Nephron (organoid): Measurements from ENCODE around the gene CNOT10.
A peak's percentile ranks its signal among the peaks of the same experiment; 100 is the strongest.
"Not testable (repeated sequence)": the region's sequence is repeated elsewhere in the genome, so short reads cannot be mapped to it uniquely, and the experiment has no call there.

Experiments
- H3K27ac Mint-ChIP-seq, 3 experiments: 2 replicates each; pipeline ENCODE4 v1.8.0; 2020; ENCODE audit warnings: mixed read lengths in 3 of 3, mild to moderate bottlenecking in 2 of 3, moderate library complexity in 1 of 3
- H3K27me3 Mint-ChIP-seq: 2 replicates; pipeline ENCODE4 v1.8.0; 2021; ENCODE audit warnings: low read depth, mild to moderate bottlenecking, moderate library complexity, mixed read lengths
- H3K36me3 Mint-ChIP-seq: 2 replicates; pipeline ENCODE4 v1.8.0; 2020; ENCODE audit warnings: low read depth, mixed read lengths
- H3K4me1 Mint-ChIP-seq: 2 replicates; pipeline ENCODE4 v1.8.0; 2020; ENCODE audit warnings: mixed read lengths
- H3K4me3 Mint-ChIP-seq, 3 experiments: 2 replicates each; pipeline ENCODE4 v1.8.0; 2020; ENCODE audit warnings: mild to moderate bottlenecking in 3 of 3, mixed read lengths in 3 of 3, moderate library complexity in 2 of 3
- H3K9me3 Mint-ChIP-seq: 2 replicates; pipeline ENCODE4 v1.8.0; 2020; ENCODE audit warnings: mixed read lengths
- TF ChIP-seq, protein P1 (sequence below), 3 experiments: fragments of 200-600 bp; sonication (generic); IDR thresholded peaks; one replicate each; pipeline ENCODE4 v1.5.0; 2021; ENCODE audit warnings: antibody characterized with exemption in 3 of 3; ENCODE audit not compliant: unreplicated experiment in 3 of 3

CNOT10 gene

DNA sequence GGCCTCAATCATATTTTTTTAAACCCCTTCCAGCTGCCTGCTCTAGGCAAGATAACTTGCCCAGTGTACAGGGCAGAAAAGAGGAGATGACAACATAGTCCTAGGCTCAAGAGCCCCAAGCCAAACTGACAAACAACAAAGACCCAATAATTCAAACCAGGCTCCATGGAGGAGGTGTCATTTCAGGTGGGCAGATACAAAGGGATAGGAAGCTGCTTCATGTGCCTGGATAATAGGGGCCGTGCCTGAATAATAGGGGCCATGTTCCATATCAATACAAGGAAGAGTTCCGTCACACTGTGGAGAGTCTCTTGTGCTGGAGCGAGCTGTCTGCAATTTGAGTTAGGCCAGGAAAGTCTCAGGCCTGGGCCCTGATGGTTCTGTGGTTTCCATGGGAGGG lies 97.4 kb downstream of the CNOT10 start:
- TF ChIP-seq, protein P1, sequence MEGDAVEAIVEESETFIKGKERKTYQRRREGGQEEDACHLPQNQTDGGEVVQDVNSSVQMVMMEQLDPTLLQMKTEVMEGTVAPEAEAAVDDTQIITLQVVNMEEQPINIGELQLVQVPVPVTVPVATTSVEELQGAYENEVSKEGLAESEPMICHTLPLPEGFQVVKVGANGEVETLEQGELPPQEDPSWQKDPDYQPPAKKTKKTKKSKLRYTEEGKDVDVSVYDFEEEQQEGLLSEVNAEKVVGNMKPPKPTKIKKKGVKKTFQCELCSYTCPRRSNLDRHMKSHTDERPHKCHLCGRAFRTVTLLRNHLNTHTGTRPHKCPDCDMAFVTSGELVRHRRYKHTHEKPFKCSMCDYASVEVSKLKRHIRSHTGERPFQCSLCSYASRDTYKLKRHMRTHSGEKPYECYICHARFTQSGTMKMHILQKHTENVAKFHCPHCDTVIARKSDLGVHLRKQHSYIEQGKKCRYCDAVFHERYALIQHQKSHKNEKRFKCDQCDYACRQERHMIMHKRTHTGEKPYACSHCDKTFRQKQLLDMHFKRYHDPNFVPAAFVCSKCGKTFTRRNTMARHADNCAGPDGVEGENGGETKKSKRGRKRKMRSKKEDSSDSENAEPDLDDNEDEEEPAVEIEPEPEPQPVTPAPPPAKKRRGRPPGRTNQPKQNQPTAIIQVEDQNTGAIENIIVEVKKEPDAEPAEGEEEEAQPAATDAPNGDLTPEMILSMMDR (IDR thresholded peaks at IDR 0.05; ENCODE audit: unreplicated experiment in 3 of 3): no peak
- peaks cover 7% of the 10 kb centered on the region for H3K36me3 Mint-ChIP-seq
- peaks cover 15% of the 10 kb centered on the region for H3K4me1 Mint-ChIP-seq
- no peaks in the 10 kb centered on the region for H3K9me3 Mint-ChIP-seq
- peaks cover 35% of the 10 kb centered on the region for H3K27me3 Mint-ChIP-seq
- peak overlapping the region; percentile 64 to 92 (median 75) for H3K4me3 Mint-ChIP-seq
- no peak overlapping the region for H3K27ac Mint-ChIP-seq

GRCh38 chr3:32791833-32792232 lies 106.8 kb downstream of the CNOT10 start:
- H3K4me1 Mint-ChIP-seq: no peaks in the 10 kb centered on the region
- no peak overlapping the region for H3K4me3 Mint-ChIP-seq
- H3K27me3 Mint-ChIP-seq: peaks cover 21% of the 10 kb centered on the region
- no peaks in the 10 kb centered on the region for H3K9me3 Mint-ChIP-seq
- no peaks in the 10 kb centered on the region for H3K36me3 Mint-ChIP-seq
- H3K27ac Mint-ChIP-seq: no peak overlapping the region
- TF ChIP-seq, protein P1 (IDR thresholded peaks at IDR 0.05; ENCODE audit: unreplicated experiment in 3 of 3): no peak

GRCh38 chr3:32794487-32795308 lies 109.7 kb downstream of the CNOT10 start:
- Mint-ChIP-seq H3K27me3 (peaks cover 21% of the 10 kb centered on the region), H3K4me1 (no peaks in the 10 kb centered on the region), H3K36me3 (no peaks in the 10 kb centered on the region), H3K9me3 (no peaks in the 10 kb centered on the region), H3K27ac (peak overlapping the region in 1 of 3 experiments; percentile 19), H3K4me3 (no peak overlapping the region)
- TF ChIP-seq, protein P1 (IDR thresholded peaks at IDR 0.05; ENCODE audit: unreplicated experiment in 3 of 3): no peak

- H3K27me3 Mint-ChIP-seq: peaks cover 18% of the 10 kb centered on the region
These were observed 111.5 kb downstream of the CNOT10 start for GRCh38 chr3:32796384-32796950.

GRCh38 chr3:32797776-32798175 lies 112.8 kb downstream of the CNOT10 start:
- H3K36me3 Mint-ChIP-seq: no peaks in the 10 kb centered on the region
- H3K4me3 Mint-ChIP-seq: no peak overlapping the region
- no peak overlapping the region for H3K27ac Mint-ChIP-seq
- H3K27me3 Mint-ChIP-seq: peaks cover 18% of the 10 kb centered on the region
- no peaks in the 10 kb centered on the region for H3K4me1 Mint-ChIP-seq
- TF ChIP-seq, protein P1 (IDR thresholded peaks at IDR 0.05; ENCODE audit: unreplicated experiment in 3 of 3): no peak
- H3K9me3 Mint-ChIP-seq: no peaks in the 10 kb centered on the region

More at GRCh38 chr3:32796384-32796950, 111.5 kb downstream of the CNOT10 start:
- H3K9me3 Mint-ChIP-seq, H3K36me3 Mint-ChIP-seq, H3K27ac Mint-ChIP-seq, H3K4me1 Mint-ChIP-seq, H3K4me3 Mint-ChIP-seq: not testable (repeated sequence)

DNA sequence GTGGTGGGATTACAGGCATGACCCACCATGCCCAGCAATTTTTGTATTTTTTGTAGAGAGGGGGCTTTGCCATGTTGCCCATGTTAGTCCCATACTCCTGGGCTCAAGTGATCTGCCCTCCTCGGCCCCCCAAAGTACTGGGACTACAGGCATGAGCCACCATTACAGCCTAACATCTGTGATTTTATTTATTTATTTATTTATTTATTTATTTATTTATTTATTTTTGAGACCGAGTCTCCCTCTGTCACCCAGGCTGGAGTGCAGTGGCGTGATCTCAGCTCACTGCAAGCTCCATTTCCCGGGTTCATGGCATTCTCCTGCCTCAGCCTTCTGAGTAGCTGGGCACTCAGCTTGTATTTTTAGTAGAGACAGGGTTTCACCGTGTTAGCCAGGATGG lies 116.5 kb downstream of the CNOT10 start:
- H3K36me3 Mint-ChIP-seq, H3K27ac Mint-ChIP-seq, H3K9me3 Mint-ChIP-seq, H3K4me1 Mint-ChIP-seq, H3K4me3 Mint-ChIP-seq: not testable (repeated sequence)
- peaks cover 11% of the 10 kb centered on the region for H3K27me3 Mint-ChIP-seq

DNA sequence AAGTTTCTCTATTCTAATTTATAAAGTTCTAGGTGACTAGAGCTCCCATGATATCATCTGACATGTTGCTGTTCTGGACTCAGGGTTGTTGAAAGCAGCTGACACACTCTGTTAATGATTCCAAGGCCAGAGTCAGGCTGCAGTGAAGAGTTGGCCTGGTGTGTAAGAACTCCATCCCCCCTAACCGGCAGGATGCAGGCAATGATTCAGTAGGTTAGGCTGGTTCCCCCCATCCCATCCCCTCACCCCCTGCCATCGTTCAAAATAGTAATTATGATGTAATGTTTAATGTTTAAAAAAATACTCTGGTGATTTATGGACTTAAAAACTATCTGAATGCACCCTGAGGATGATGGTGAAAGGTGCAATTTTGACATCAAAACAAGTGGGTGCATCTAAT lies 128.2 kb downstream of the CNOT10 start:
- TF ChIP-seq, protein P1 (IDR thresholded peaks at IDR 0.05; ENCODE audit: unreplicated experiment in 3 of 3): no peak
- Mint-ChIP-seq H3K27ac (peak overlapping the region in 2 of 3 experiments; percentile 58 to 90), H3K4me1 (peaks cover 10% of the 10 kb centered on the region), H3K9me3 (no peaks in the 10 kb centered on the region), H3K27me3 (peaks cover 46% of the 10 kb centered on the region), H3K36me3 (no peaks in the 10 kb centered on the region), H3K4me3 (peak overlapping the region in 1 of 3 experiments; percentile 21)
